Activated CD8-positive, alpha-beta T cell treated with anti-CD3 and anti-CD28 coated beads for 36 hours (primary cell): ENCODE results near the gene FXYD5. TPM values are rescaled to one million over a fixed set of nuclear protein-coding genes. Genes with fewer than 3 reads are reported as not detected.

Experiments used
- ATAC-seq: fragments of 200-7000 bp; cut with Tn5 transposase; one replicate; pipeline ENCODE4 v1.10.0; 2021; ENCODE audit warnings: mild to moderate bottlenecking, moderate library complexity
- CTCF ChIA-PET: fragments of 350-600 bp; sonication (Branson Sonifier 250); formaldehyde crosslinking; loops from one replicate; lab custom pipeline; 2021; ENCODE audit warnings: antibody characterized with exemption; lab: Charles Lee
- POLR2A ChIA-PET: fragments of 350-600 bp; sonication (Branson Sonifier 250); formaldehyde crosslinking; loops from one replicate; lab custom pipeline; 2021; ENCODE audit warnings: antibody characterized with exemption; lab: Charles Lee
- DNase-seq: peaks from one replicate; pipeline ENCODE4 v3.0.0-alpha.2; 2020
- H3K27ac Mint-ChIP-seq: one replicate; pipeline ENCODE4 v1.8.0; 2021; ENCODE audit warnings: mild to moderate bottlenecking, mixed read lengths
- H3K27me3 Mint-ChIP-seq: one replicate; pipeline ENCODE4 v1.8.0; 2021; ENCODE audit warnings: mixed read lengths
- H3K36me3 Mint-ChIP-seq: one replicate; pipeline ENCODE4 v1.8.0; 2021; ENCODE audit warnings: low read depth, mixed read lengths
- H3K4me1 Mint-ChIP-seq: one replicate; pipeline ENCODE4 v1.8.0; 2021; ENCODE audit warnings: low read depth, mixed read lengths
- H3K4me3 Mint-ChIP-seq: one replicate; pipeline ENCODE4 v1.8.0; 2021; ENCODE audit warnings: mild to moderate bottlenecking, moderate library complexity, mixed read lengths
- H3K9me3 Mint-ChIP-seq: one replicate; pipeline ENCODE4 v1.8.0; 2021; ENCODE audit warnings: mixed read lengths
- CTCF ChIP-seq: fragments of 200-600 bp; IDR thresholded peaks from one replicate; pipeline ENCODE4 v1.8.0; 2022; ENCODE audit warnings: antibody characterized with exemption, mild to moderate bottlenecking
- intact Hi-C: fragments of 100-400 bp; cut with micrococcal nuclease; formaldehyde crosslinking; loops from one replicate; pipeline ENCODE4 v1.10.0; 2022
- total RNA-seq, 2 experiments: library from RNA; stranded (reverse); gene quantifications; one replicate each; pipeline ENCODE4 v1.2.3, GENCODE V29; 2021

Gene FXYD5
- total RNA-seq, 2 experiments from 2014 or later, result 225 to 241 TPM

- POLR2A ChIA-PET, result no interaction called here
- CTCF ChIA-PET, result interaction anchor here (1.4 to 3.7 kb wide), 3 partner anchors 19 to 88 kb away, joined by 3 to 42 read pairs (median 5); no protein-coding TSS in a partner anchor
Observed at GRCh38 chr19:35133826-35134225, 20.7 kb upstream of the FXYD5 start.

GRCh38 chr19:35134601-35135242 lies 19.8 kb upstream of the FXYD5 start, which contains the start of gene LGI4:
Gene LGI4, minus strand, starts transcription at chr19:35135059. Its CDS starts 379 bp downstream, at chr19:35134680.
- no peak within 1 kb of the TSS for H3K27ac Mint-ChIP-seq
- H3K27me3 Mint-ChIP-seq, result no peaks in the 10 kb centered on the region
- DNase-seq (no peak), ATAC-seq (no peak)
- TF ChIP-seq CTCF, result no peak
- no peaks in the 10 kb centered on the region for H3K9me3 Mint-ChIP-seq
- H3K36me3 Mint-ChIP-seq, result no peaks in the 10 kb centered on the region
- ChIA-PET POLR2A (no interaction called here), CTCF (interaction anchor here (0.9 to 3.7 kb wide), 9 partner anchors 7 to 130 kb away, joined by 3 to 42 read pairs (median 5); no protein-coding TSS in a partner anchor)
- H3K4me3 Mint-ChIP-seq, result no peak within 1 kb of the TSS
- intact Hi-C loops, result loop anchor here (2.0 kb wide), 1 partner anchor 68 kb away; no protein-coding TSS in a partner anchor
- peaks cover 4% of the 10 kb centered on the region for H3K4me1 Mint-ChIP-seq

More at GRCh38 chr19:35133826-35134225, 20.7 kb upstream of the FXYD5 start:
- no peak for ATAC-seq
- no peak overlapping the region for H3K4me3 Mint-ChIP-seq
- peaks cover 4% of the 10 kb centered on the region for H3K4me1 Mint-ChIP-seq
- intact Hi-C loops, result loop anchor here (2.0 kb wide), 1 partner anchor 67 kb away; no protein-coding TSS in a partner anchor
- no peaks in the 10 kb centered on the region for H3K36me3 Mint-ChIP-seq
- TF ChIP-seq CTCF, result no peak
- no peak for DNase-seq
- H3K27me3 Mint-ChIP-seq, result no peaks in the 10 kb centered on the region
- no peak overlapping the region for H3K27ac Mint-ChIP-seq
- H3K9me3 Mint-ChIP-seq, result no peaks in the 10 kb centered on the region

GRCh38 chr19:35135389-35135909 lies 19.1 kb upstream of the FXYD5 start:
- no peak overlapping the region for H3K27ac Mint-ChIP-seq
- H3K27me3 Mint-ChIP-seq, result no peaks in the 10 kb centered on the region
- peak; percentile 81 for DNase-seq
- intact Hi-C loops, result loop anchor here (2.0 kb wide), 1 partner anchor 69 kb away; no protein-coding TSS in a partner anchor
- H3K36me3 Mint-ChIP-seq, result no peaks in the 10 kb centered on the region
- peak; percentile 96 for ATAC-seq
- peaks cover 4% of the 10 kb centered on the region for H3K4me1 Mint-ChIP-seq
- peak; percentile 75 for TF ChIP-seq CTCF
- CTCF ChIA-PET, result interaction anchor here (0.7 to 3.7 kb wide), 20 partner anchors 8 to 129 kb away, joined by 3 to 42 read pairs (median 4); partner anchors contain the start of gene FXYD5
- POLR2A ChIA-PET, result interaction anchor here (0.6 to 1.1 kb wide), 2 partner anchors 69 to 102 kb away, joined by 3 to 4 read pairs; no protein-coding TSS in a partner anchor
- no peaks in the 10 kb centered on the region for H3K9me3 Mint-ChIP-seq
- H3K4me3 Mint-ChIP-seq, result no peak overlapping the region

GRCh38 chr19:35136231-35136630 lies 18.3 kb upstream of the FXYD5 start:
- no peaks in the 10 kb centered on the region for H3K36me3 Mint-ChIP-seq
- no peaks in the 10 kb centered on the region for H3K27me3 Mint-ChIP-seq
- DNase-seq, result no peak
- ChIA-PET POLR2A (interaction anchor here (0.6 to 1.1 kb wide), 3 partner anchors 10 to 101 kb away, joined by 3 to 4 read pairs (median 3); no protein-coding TSS in a partner anchor), CTCF (interaction anchor here (0.7 to 3.7 kb wide), 22 partner anchors 9 to 106 kb away, joined by 3 to 42 read pairs (median 4); partner anchors contain the start of gene FXYD5)
- intact Hi-C loops, result no loop called here
- no peaks in the 10 kb centered on the region for H3K9me3 Mint-ChIP-seq
- no peak for ATAC-seq
- H3K27ac Mint-ChIP-seq, result no peak overlapping the region
- no peak for TF ChIP-seq CTCF
- no peak overlapping the region for H3K4me3 Mint-ChIP-seq
- peaks cover 8% of the 10 kb centered on the region for H3K4me1 Mint-ChIP-seq
